ENCODE results near the gene CRTC1. TPM values are rescaled to one million over a fixed set of nuclear protein-coding genes. Genes with fewer than 3 reads are reported as not detected.

Gene CRTC1
- total and polyA plus RNA-seq, 9 of the 15 experiments (the other 6 are each of a cell fraction or from before 2014, with no cell fraction given): 0.25 to 3.8 (median 1.2) TPM; not detected in 2

DNA sequence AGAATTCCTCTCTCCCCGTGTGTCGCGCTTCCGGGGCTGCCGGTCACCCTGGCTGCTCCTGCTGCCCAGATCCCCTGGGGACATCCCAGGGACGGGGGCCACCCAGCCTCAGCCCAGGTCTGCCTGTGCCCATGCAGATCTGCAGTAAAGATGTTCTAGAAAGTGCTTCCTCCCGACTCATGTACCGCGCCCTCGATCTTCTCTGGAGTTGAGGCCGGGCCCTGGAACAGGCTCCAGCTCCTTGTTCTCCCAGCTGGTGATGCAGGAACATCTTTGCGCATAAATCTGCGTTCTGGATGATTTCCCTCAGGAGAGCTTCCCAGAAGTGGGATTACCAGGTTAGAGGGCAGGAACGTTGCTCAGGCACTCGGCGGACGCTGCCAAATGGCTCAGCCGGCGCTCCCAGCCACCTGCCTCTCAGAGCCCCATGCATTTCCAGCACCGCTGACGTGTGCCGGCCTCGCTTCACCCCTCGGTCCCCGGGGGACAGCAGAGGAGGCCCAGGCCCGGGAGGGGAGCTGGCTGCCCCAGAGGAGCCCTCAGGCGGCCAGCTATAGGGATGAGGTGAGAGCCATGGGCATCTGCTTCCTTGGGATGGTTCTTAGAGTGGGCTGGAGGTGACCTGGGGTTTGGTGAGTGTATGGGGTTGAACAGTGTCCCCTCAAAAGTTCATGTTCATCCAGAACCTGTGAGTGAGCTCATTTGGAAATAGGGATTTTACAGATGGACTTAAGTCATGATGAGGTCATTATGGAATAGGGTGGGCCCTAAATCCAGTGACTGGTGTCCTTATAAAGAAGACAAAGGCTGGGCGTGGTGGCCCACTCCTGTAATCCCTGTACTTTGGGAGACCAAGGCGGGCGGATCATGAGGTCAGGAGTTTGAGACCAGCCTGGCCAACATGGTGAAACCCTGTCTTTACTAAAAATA lies 42.6 kb downstream of the CRTC1 start (continued):
- TF ChIP-seq ZKSCAN3 (CRISPR knock-in tag; IDR thresholded peaks at IDR 0.05): no peak
- TF ChIP-seq FOXP1 (CRISPR knock-in tag; IDR thresholded peaks at IDR 0.05): no peak
- no peak for TF ChIP-seq CEBPG (CRISPR knock-in tag; IDR thresholded peaks at IDR 0.05)
- no peak for TF ChIP-seq CEBPG (tag; conservative IDR thresholded peaks at IDR 0.05 in 1 of 2, IDR thresholded peaks at IDR 0.05 in 1 of 2)
- no peak for TF ChIP-seq NR2C1 (IDR thresholded peaks at IDR 0.05)
- no peak for TF ChIP-seq NR2C1 (tag; IDR thresholded peaks at IDR 0.05)

DNA sequence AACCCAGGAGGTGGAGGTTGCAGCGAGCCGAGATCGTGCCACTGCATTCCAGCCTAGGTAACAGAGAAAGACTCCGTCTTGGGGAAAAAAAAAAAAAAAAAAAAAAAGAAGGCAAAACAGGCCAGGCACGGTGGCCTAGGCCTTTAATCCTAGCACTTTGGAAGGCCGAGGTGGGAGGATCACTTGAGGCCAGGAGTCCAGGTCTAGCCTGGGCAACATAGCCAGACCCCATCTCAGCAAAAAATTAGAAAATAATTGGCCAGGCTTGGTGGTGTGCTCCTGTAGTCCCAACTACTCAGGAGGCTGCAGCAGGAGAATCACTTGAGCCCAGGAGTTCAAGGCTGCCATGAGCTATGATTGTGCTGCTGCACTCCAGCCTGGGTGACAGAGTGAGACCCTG lies 43.4 kb downstream of the CRTC1 start:
- H3K4me1 ChIP-seq (replicated peaks in 1 of 2; ENCODE audit: control insufficient read depth in 2 of 2, insufficient read depth in 2 of 2, low read length in 2 of 2): peaks cover 7 to 47% of the 10 kb centered on the region in 2 experiments
- DNase-seq (ENCODE audit: extremely low read depth in 1 of 4, low spot score in 3 of 4): no peak
- no peaks in the 10 kb centered on the region for H3K36me3 ChIP-seq (ENCODE audit: control insufficient read depth, insufficient read depth, low read length)
- no peak overlapping the region for H3K4me2 ChIP-seq (ENCODE audit: insufficient read depth, low read length)
- H3K9me3 ChIP-seq (replicated peaks; ENCODE audit: control insufficient read depth, insufficient read depth, low read depth, low read length): no peaks in the 10 kb centered on the region
- no peak overlapping the region for H2AFZ ChIP-seq (ENCODE audit: low read depth, low read length)
- ChIA-PET CTCF (ENCODE audit: low intra/inter-chr PET ratio) (no interaction called here), POLR2A (interaction anchor here (0.7 kb wide), 1 partner anchor 10 kb away, joined by 3 read pairs; no protein-coding TSS in a partner anchor)
- no peak overlapping the region for H3K4me3 ChIP-seq
- TF ChIP-seq, protein P1, sequence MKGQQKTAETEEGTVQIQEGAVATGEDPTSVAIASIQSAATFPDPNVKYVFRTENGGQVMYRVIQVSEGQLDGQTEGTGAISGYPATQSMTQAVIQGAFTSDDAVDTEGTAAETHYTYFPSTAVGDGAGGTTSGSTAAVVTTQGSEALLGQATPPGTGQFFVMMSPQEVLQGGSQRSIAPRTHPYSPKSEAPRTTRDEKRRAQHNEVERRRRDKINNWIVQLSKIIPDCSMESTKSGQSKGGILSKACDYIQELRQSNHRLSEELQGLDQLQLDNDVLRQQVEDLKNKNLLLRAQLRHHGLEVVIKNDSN (CRISPR knock-in tag; IDR thresholded peaks at IDR 0.05): no peak
- TF ChIP-seq ZNF121 (CRISPR knock-in tag; conservative IDR thresholded peaks at IDR 0.05): peak; percentile 80
- no peak for TF ChIP-seq DEAF1 (CRISPR knock-in tag; IDR thresholded peaks at IDR 0.05)
- H3K79me2 ChIP-seq (ENCODE audit: control insufficient read depth, insufficient read depth, low read length): no peaks in the 10 kb centered on the region
- intact Hi-C loops (cut with micrococcal nuclease) (no loop called here), in situ Hi-C loops (cut with MboI) (no loop called here)
- H3K9ac ChIP-seq (ENCODE audit: insufficient read depth in 1 of 2, low read depth in 2 of 2, low read length in 2 of 2): no peak overlapping the region
- H3K27me3 ChIP-seq (ENCODE audit: control insufficient read depth in 2 of 2, insufficient read depth in 2 of 2, low read length in 2 of 2): peaks cover 0 to 4% of the 10 kb centered on the region in 2 experiments; a peak in 1 of 5 replicates
- H3K27ac ChIP-seq (ENCODE audit: extremely low read depth, low read depth, low read length): no peak overlapping the region
- no TSS peak for BruUV-seq (replicated peaks)
- 78% methylated on average over 5 of the region's 6 CpGs for WGBS (ENCODE audit: insufficient coverage, low coverage, missing lambda C conversion rate)
- no peak for FAIRE-seq
- H4K20me1 ChIP-seq (replicated peaks; ENCODE audit: control insufficient read depth, insufficient read depth, low read length): peaks cover 14% of the 10 kb centered on the region; the same call in 1 of the 2 replicates
- H3K9me1 ChIP-seq (ENCODE audit: control insufficient read depth, insufficient read depth, low read length): no peaks in the 10 kb centered on the region
- ATAC-seq: no peak

Measured in K562 (cell line).